HCT116 (cell line): Measurements from ENCODE around the gene HSD3B7. TPM values are rescaled to one million over a fixed set of nuclear protein-coding genes. Genes with fewer than 3 reads are reported as not detected.

Experiments
- ATAC-seq: fragments of 200-7000 bp; cut with Tn5 transposase; 2 replicates; pipeline ENCODE4 v1.9.1; 2020; ENCODE audit warnings: mild to moderate bottlenecking, moderate library complexity
- BruUV-seq: library from RNA; stranded (reverse); fragments of 400-500 nt; replicated peaks from 2 replicates; lab custom pipeline; 2021; lab: Mats Ljungman, UMichigan
- CTCF ChIA-PET: fragments of 300-600 bp; sonication (Branson Sonifier 250); formaldehyde crosslinking; loops from one replicate; lab custom pipeline; 2021; ENCODE audit warnings: antibody characterized with exemption; lab: Charles Lee
- POLR2A ChIA-PET: fragments of 300-600, 350-600 bp; sonication (Branson Sonifier 250); formaldehyde crosslinking; loops from one replicate; lab custom pipeline; 2021; ENCODE audit warnings: antibody characterized with exemption; lab: Charles Lee
- RAD21 ChIA-PET, 2 experiments: fragments of 300-600 bp; sonication (Branson Sonifier 250); formaldehyde crosslinking; loops; one replicate each; lab custom pipeline; 2023; ENCODE audit warnings: low total read pairs in 2 of 2; ENCODE audit not compliant: uncharacterized antibody in 2 of 2, unreplicated experiment in 2 of 2, low non-redundant PET in 1 of 2; lab: Charles Lee
- DNase-seq: peaks from one replicate; pipeline ENCODE4 v3.0.0-alpha.2; 2010; ENCODE audit warnings: low read depth, low spot score
- H2AFZ ChIP-seq: fragments of 200-600 bp; shearing (Covaris generic), sonication (generic); 2 replicates; pipeline ENCODE4 v1.6.1; 2017; ENCODE audit warnings: low read depth, mixed run types, mixed read lengths, antibody characterized with exemption, low read length; ENCODE audit not compliant: poor library complexity, severe bottlenecking
- H3K27ac ChIP-seq: 2 replicates; pipeline ENCODE4 v1.5.1; 2012; ENCODE audit warnings: low read depth, low read length
- H3K27me3 ChIP-seq: fragments of 200-600 bp; sonication (generic); 2 replicates; pipeline ENCODE4 v1.6.1; 2016; ENCODE audit warnings: mixed run types, low read length, mixed read lengths; ENCODE audit not compliant: insufficient read depth
- H3K36me3 ChIP-seq, 2 experiments: fragments of 200-500 bp in 1 of 2; fragments of 200-600 bp in 1 of 2; sonication (Bioruptor generic) in 1 of 2; sonication (generic) in 1 of 2; 2 replicates each; pipeline versions ENCODE4 v1.5.1 to v1.6.1; 2014 to 2016; ENCODE audit warnings: low read length in 2 of 2, inconsistent platforms in 1 of 2, mixed read lengths in 1 of 2, mixed run types in 1 of 2; ENCODE audit not compliant: insufficient read depth in 2 of 2, control insufficient read depth in 1 of 2
- H3K4me1 ChIP-seq, 2 experiments: fragments of 200-600 bp in 1 of 2; sonication (generic) in 1 of 2; 2 replicates each; pipeline versions ENCODE4 v1.5.1 to v1.6.1; 2012 to 2017; ENCODE audit warnings: low read length in 2 of 2, inconsistent platforms in 1 of 2, mild to moderate bottlenecking in 1 of 2, mixed read lengths in 1 of 2, mixed run types in 1 of 2, moderate library complexity in 1 of 2; ENCODE audit not compliant: insufficient read depth in 2 of 2, control insufficient read depth in 1 of 2
- H3K4me2 ChIP-seq: fragments of 200-600 bp; sonication (generic); 2 replicates; pipeline ENCODE4 v1.6.1; 2017; ENCODE audit warnings: mixed run types, low read length, mixed read lengths
- H3K4me3 ChIP-seq, 2 experiments: fragments of 200-600 bp in 1 of 2; sonication (generic) in 1 of 2; replicated peaks in 1 of 2; 2 replicates each; pipeline ENCODE4 v1.5.1; 2011 to 2016; ENCODE audit warnings: low read length in 2 of 2, control low read depth in 1 of 2, low read depth in 1 of 2, mild to moderate bottlenecking in 1 of 2, mixed read lengths in 1 of 2, mixed run types in 1 of 2
- H3K79me2 ChIP-seq: fragments of 200-600 bp; sonication (generic); 2 replicates; pipeline ENCODE4 v1.6.1; 2017; ENCODE audit warnings: mild to moderate bottlenecking, mixed run types, low read length, moderate library complexity, mixed read lengths; ENCODE audit not compliant: insufficient read depth
- H3K9ac ChIP-seq: fragments of 200-600 bp; sonication (generic); 2 replicates; pipeline ENCODE4 v1.6.1; 2016; ENCODE audit warnings: low read length, mixed read lengths
- H3K9me2 ChIP-seq: fragments of 200-600 bp; sonication (generic), shearing (Covaris generic); 2 replicates; pipeline ENCODE4 v1.6.1; 2017; ENCODE audit warnings: mixed run types, mild to moderate bottlenecking, moderate library complexity; ENCODE audit not compliant: insufficient read depth
- H3K9me3 ChIP-seq, 2 experiments: fragments of 200-500 bp in 1 of 2; fragments of 200-600 bp in 1 of 2; sonication (Bioruptor generic) in 1 of 2; sonication (generic) in 1 of 2; 2 replicates each; pipeline ENCODE4 v1.6.1; 2014 to 2017; ENCODE audit warnings: low read length in 2 of 2, mixed read lengths in 2 of 2, inconsistent platforms in 1 of 2, low read depth in 1 of 2, mild to moderate bottlenecking in 1 of 2, mixed run types in 1 of 2, moderate library complexity in 1 of 2; ENCODE audit not compliant: control insufficient read depth in 1 of 2, insufficient read depth in 1 of 2
- H4K20me1 ChIP-seq: fragments of 200-600 bp; sonication (generic), shearing (Covaris generic); 2 replicates; pipeline ENCODE4 v1.6.1; 2017; ENCODE audit warnings: mixed run types, mild to moderate bottlenecking, moderate library complexity; ENCODE audit not compliant: insufficient read depth
- ELF1 ChIP-seq: IDR thresholded peaks from 2 replicates; pipeline ENCODE4 v1.6.1; 2012; ENCODE audit warnings: low read depth, borderline replicate concordance
- EZH2phosphoT487 ChIP-seq: fragments of 200-600 bp; IDR thresholded peaks from 2 replicates; pipeline ENCODE4 v1.6.1; 2018; ENCODE audit warnings: antibody characterized with exemption, borderline replicate concordance
- MAX ChIP-seq: IDR thresholded peaks from 2 replicates; pipeline ENCODE4 v1.6.1; 2012
- POLR2A ChIP-seq: IDR thresholded peaks from 2 replicates; pipeline ENCODE4 v1.7.0; 2011; ENCODE audit warnings: borderline replicate concordance; ENCODE audit not compliant: insufficient read depth, insufficient read length; ENCODE audit errors: extremely low read depth
- SP1 ChIP-seq: IDR thresholded peaks from 2 replicates; pipeline ENCODE4 v1.6.1; 2012; ENCODE audit warnings: low read depth
- SRF ChIP-seq: IDR thresholded peaks from 2 replicates; pipeline ENCODE4 v1.6.1; 2012; ENCODE audit warnings: low read depth
- TCF7L2 ChIP-seq: IDR thresholded peaks from 2 replicates; pipeline ENCODE4 v1.7.0; 2011; ENCODE audit warnings: borderline replicate concordance, inconsistent platforms; ENCODE audit not compliant: insufficient read depth, insufficient read length; ENCODE audit errors: extremely low read depth
- intact Hi-C: fragments of 100-400 bp; cut with micrococcal nuclease; formaldehyde crosslinking; loops from 2 replicates; pipeline ENCODE4 v1.10.0; 2022
- total RNA-seq: library from RNA; stranded (reverse); gene quantifications from one replicate; pipeline ENCODE4 v1.2.1, GENCODE V29; 2021; ENCODE audit not compliant: unreplicated experiment
- TF ChIP-seq, protein P1 (sequence below): IDR thresholded peaks from 2 replicates; pipeline ENCODE4 v1.6.1; 2012
- TF ChIP-seq, protein P2 (sequence below): IDR thresholded peaks from 2 replicates; pipeline ENCODE4 v1.6.1; 2012; ENCODE audit warnings: low read depth
- TF ChIP-seq, protein P3 (sequence below): IDR thresholded peaks from 2 replicates; pipeline ENCODE4 v1.6.1; 2011; ENCODE audit warnings: mild to moderate bottlenecking, low read length, moderate library complexity; ENCODE audit not compliant: insufficient replicate concordance; ENCODE audit errors: extremely low read depth

The HSD3B7 gene
- total RNA-seq, 1 experiment from 2014 or later: 8.6 TPM

GRCh38 chr16:30980023-30980371, 5.0 kb upstream of the HSD3B7 start:
- RAD21 ChIA-PET: no interaction called here
- Histone ChIP-seq H3K36me3 (peaks cover 11 to 24% of the 10 kb centered on the region in 2 experiments; a peak in 3 of 4 replicates), H3K9me2 (no peaks in the 10 kb centered on the region), H4K20me1 (no peaks in the 10 kb centered on the region), H3K27ac (no peak overlapping the region), H3K27me3 (no peaks in the 10 kb centered on the region), H3K4me3 (no peak overlapping the region), H3K79me2 (peaks cover 3% of the 10 kb centered on the region; the same call in 1 of the 2 replicates), H3K4me1 (peaks cover 0 to 4% of the 10 kb centered on the region in 2 experiments; a peak in 3 of 4 replicates), H3K9me3 (no peaks in the 10 kb centered on the region), H3K9ac (no peak overlapping the region), H2AFZ (no peak overlapping the region), H3K4me2 (no peak overlapping the region)
- intact Hi-C loops: loop anchor here (10.0 kb wide), 1 partner anchor 715 kb away; no protein-coding TSS in a partner anchor
- no peak for DNase-seq
- CTCF ChIA-PET: no interaction called here
- TF ChIP-seq EZH2phosphoT487 (no peak), POLR2A (no peak), MAX (no peak), SRF (no peak), ELF1 (no peak), SP1 (no peak), TCF7L2 (no peak)
- TF ChIP-seq, protein P1, sequence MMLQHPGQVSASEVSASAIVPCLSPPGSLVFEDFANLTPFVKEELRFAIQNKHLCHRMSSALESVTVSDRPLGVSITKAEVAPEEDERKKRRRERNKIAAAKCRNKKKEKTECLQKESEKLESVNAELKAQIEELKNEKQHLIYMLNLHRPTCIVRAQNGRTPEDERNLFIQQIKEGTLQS: no peak
- TF ChIP-seq, protein P2, sequence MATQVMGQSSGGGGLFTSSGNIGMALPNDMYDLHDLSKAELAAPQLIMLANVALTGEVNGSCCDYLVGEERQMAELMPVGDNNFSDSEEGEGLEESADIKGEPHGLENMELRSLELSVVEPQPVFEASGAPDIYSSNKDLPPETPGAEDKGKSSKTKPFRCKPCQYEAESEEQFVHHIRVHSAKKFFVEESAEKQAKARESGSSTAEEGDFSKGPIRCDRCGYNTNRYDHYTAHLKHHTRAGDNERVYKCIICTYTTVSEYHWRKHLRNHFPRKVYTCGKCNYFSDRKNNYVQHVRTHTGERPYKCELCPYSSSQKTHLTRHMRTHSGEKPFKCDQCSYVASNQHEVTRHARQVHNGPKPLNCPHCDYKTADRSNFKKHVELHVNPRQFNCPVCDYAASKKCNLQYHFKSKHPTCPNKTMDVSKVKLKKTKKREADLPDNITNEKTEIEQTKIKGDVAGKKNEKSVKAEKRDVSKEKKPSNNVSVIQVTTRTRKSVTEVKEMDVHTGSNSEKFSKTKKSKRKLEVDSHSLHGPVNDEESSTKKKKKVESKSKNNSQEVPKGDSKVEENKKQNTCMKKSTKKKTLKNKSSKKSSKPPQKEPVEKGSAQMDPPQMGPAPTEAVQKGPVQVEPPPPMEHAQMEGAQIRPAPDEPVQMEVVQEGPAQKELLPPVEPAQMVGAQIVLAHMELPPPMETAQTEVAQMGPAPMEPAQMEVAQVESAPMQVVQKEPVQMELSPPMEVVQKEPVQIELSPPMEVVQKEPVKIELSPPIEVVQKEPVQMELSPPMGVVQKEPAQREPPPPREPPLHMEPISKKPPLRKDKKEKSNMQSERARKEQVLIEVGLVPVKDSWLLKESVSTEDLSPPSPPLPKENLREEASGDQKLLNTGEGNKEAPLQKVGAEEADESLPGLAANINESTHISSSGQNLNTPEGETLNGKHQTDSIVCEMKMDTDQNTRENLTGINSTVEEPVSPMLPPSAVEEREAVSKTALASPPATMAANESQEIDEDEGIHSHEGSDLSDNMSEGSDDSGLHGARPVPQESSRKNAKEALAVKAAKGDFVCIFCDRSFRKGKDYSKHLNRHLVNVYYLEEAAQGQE: no peak
- TF ChIP-seq, protein P3, sequence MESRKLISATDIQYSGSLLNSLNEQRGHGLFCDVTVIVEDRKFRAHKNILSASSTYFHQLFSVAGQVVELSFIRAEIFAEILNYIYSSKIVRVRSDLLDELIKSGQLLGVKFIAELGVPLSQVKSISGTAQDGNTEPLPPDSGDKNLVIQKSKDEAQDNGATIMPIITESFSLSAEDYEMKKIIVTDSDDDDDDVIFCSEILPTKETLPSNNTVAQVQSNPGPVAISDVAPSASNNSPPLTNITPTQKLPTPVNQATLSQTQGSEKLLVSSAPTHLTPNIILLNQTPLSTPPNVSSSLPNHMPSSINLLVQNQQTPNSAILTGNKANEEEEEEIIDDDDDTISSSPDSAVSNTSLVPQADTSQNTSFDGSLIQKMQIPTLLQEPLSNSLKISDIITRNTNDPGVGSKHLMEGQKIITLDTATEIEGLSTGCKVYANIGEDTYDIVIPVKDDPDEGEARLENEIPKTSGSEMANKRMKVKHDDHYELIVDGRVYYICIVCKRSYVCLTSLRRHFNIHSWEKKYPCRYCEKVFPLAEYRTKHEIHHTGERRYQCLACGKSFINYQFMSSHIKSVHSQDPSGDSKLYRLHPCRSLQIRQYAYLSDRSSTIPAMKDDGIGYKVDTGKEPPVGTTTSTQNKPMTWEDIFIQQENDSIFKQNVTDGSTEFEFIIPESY: no peak
- BruUV-seq: no TSS peak
- POLR2A ChIA-PET: no interaction called here
- no peak for ATAC-seq
